Measurements from ENCODE around the gene TSPAN13. TPM values are rescaled to one million over a fixed set of nuclear protein-coding genes. Genes with fewer than 3 reads are reported as not detected.

Gene TSPAN13
- total RNA-seq, 1 experiment from 2014 or later: 32.7 TPM

DNA sequence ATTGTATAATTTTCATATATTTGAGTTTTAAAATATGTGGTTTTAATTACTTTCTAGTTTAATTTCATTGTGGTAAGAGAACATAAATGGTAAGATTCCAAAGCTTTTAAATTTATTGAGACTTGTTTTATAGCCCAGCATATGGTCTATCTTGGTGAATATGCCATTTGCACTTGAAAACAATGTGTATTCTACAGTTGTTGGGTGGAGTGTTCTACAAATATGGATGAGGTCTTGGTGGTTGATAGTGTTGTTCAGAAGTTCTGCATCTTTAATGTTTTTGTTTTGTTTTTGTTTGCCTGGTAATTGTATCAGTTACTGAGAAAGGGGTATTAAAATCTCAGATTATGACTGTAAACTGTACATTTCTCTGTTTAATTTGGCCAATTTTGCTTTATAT lies 37.6 kb upstream of the TSPAN13 start:
- Mint-ChIP-seq H3K4me3 (no peak overlapping the region), H3K27me3 (ENCODE audit: low read depth) (no peaks in the 10 kb centered on the region), H3K27ac (no peak overlapping the region), H3K36me3 (no peaks in the 10 kb centered on the region; the same call in 1 of the 2 replicates), H3K9me3 (no peaks in the 10 kb centered on the region), H3K4me1 (peaks cover 9% of the 10 kb centered on the region)
- ChIA-PET POLR2A (no interaction called here), CTCF (no interaction called here)
- DNase-seq (ENCODE audit: low spot score) (no peak), ATAC-seq (no peak)
- TF ChIP-seq JAZF1 (CRISPR knock-in tag; IDR thresholded peaks at IDR 0.05) (no peak), ETV6 (CRISPR knock-in tag; IDR thresholded peaks at IDR 0.05) (no peak), RORB (CRISPR knock-in tag; IDR thresholded peaks at IDR 0.05) (no peak), NR3C1 (CRISPR knock-in tag; conservative IDR thresholded peaks at IDR 0.05; ENCODE audit: low read depth) (no peak), GTF2I (CRISPR knock-in tag; conservative IDR thresholded peaks at IDR 0.05) (no peak), TCF7 (CRISPR knock-in tag; IDR thresholded peaks at IDR 0.05; ENCODE audit: low read depth) (no peak), TP53 (CRISPR knock-in tag; IDR thresholded peaks at IDR 0.05) (no peak), ZBTB21 (CRISPR knock-in tag; IDR thresholded peaks at IDR 0.05; ENCODE audit: borderline replicate concordance) (no peak), ZNF121 (CRISPR knock-in tag; IDR thresholded peaks at IDR 0.05) (no peak), ELF4 (CRISPR knock-in tag; IDR thresholded peaks at IDR 0.05; ENCODE audit: low read depth) (no peak), E2F1 (CRISPR knock-in tag; IDR thresholded peaks at IDR 0.05) (no peak), IRF2 (CRISPR knock-in tag; IDR thresholded peaks at IDR 0.05; ENCODE audit: borderline replicate concordance, low read depth) (no peak), SMAD4 (CRISPR knock-in tag; IDR thresholded peaks at IDR 0.05) (no peak), AR (CRISPR knock-in tag; IDR thresholded peaks at IDR 0.05) (no peak), NFYB (CRISPR knock-in tag; conservative IDR thresholded peaks at IDR 0.05; ENCODE audit: low read depth) (no peak), GRHL2 (CRISPR knock-in tag; IDR thresholded peaks at IDR 0.05; ENCODE audit: insufficient replicate concordance, severe bottlenecking) (no peak)
- TF ChIP-seq, protein P1, sequence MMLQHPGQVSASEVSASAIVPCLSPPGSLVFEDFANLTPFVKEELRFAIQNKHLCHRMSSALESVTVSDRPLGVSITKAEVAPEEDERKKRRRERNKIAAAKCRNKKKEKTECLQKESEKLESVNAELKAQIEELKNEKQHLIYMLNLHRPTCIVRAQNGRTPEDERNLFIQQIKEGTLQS (CRISPR knock-in tag; conservative IDR thresholded peaks at IDR 0.05): no peak
- TF ChIP-seq, protein P2, sequence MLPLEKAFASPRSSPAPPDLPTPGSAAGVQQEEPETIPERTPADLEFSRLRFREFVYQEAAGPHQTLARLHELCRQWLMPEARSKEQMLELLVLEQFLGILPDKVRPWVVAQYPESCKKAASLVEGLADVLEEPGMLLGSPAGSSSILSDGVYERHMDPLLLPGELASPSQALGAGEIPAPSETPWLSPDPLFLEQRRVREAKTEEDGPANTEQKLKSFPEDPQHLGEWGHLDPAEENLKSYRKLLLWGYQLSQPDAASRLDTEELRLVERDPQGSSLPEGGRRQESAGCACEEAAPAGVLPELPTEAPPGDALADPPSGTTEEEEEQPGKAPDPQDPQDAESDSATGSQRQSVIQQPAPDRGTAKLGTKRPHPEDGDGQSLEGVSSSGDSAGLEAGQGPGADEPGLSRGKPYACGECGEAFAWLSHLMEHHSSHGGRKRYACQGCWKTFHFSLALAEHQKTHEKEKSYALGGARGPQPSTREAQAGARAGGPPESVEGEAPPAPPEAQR (CRISPR knock-in tag; IDR thresholded peaks at IDR 0.05): no peak
- TF ChIP-seq, protein P3, sequence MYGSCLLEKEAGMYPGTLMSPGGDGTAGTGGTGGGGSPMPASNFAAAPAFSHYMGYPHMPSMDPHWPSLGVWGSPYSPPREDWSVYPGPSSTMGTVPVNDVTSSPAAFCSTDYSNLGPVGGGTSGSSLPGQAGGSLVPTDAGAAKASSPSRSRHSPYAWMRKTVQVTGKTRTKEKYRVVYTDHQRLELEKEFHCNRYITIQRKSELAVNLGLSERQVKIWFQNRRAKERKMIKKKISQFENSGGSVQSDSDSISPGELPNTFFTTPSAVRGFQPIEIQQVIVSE (CRISPR knock-in tag; IDR thresholded peaks at IDR 0.05; ENCODE audit: borderline replicate concordance): no peak
- TF ChIP-seq, protein P4, sequence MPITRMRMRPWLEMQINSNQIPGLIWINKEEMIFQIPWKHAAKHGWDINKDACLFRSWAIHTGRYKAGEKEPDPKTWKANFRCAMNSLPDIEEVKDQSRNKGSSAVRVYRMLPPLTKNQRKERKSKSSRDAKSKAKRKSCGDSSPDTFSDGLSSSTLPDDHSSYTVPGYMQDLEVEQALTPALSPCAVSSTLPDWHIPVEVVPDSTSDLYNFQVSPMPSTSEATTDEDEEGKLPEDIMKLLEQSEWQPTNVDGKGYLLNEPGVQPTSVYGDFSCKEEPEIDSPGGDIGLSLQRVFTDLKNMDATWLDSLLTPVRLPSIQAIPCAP (CRISPR knock-in tag; IDR thresholded peaks at IDR 0.05): no peak

Data from WTC11 (cell line).